Right lobe of liver (tissue), 4 donors: ENCODE data around the gene AJAP1.

Source experiments
- POLR2A ChIP-seq: fragments of 450-650 bp; IDR thresholded peaks from one replicate; pipeline ENCODE4 v1.6.1; 2017; ENCODE audit warnings: antibody characterized with exemption, mild to moderate bottlenecking
- TF ChIP-seq, protein P1 (sequence below), 4 donors: fragments of 200-600 bp in 3 of 4; fragments of 450-650 bp in 1 of 4; IDR thresholded peaks; one replicate each; pipeline versions ENCODE4 v1.5.1 to v1.8.0; 2016 to 2022; ENCODE audit warnings: antibody characterized with exemption in 4 of 4, mild to moderate bottlenecking in 2 of 4
- donor health status: DM: no; HTN: no; CAD: no.
- donor health status: DM: no; HTN: no; CAD: no.
- donor health status: DM: no; HTN: yes; CAD: no.

- TF ChIP-seq, protein P1, sequence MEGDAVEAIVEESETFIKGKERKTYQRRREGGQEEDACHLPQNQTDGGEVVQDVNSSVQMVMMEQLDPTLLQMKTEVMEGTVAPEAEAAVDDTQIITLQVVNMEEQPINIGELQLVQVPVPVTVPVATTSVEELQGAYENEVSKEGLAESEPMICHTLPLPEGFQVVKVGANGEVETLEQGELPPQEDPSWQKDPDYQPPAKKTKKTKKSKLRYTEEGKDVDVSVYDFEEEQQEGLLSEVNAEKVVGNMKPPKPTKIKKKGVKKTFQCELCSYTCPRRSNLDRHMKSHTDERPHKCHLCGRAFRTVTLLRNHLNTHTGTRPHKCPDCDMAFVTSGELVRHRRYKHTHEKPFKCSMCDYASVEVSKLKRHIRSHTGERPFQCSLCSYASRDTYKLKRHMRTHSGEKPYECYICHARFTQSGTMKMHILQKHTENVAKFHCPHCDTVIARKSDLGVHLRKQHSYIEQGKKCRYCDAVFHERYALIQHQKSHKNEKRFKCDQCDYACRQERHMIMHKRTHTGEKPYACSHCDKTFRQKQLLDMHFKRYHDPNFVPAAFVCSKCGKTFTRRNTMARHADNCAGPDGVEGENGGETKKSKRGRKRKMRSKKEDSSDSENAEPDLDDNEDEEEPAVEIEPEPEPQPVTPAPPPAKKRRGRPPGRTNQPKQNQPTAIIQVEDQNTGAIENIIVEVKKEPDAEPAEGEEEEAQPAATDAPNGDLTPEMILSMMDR (IDR thresholded peaks at IDR 0.05): no peak
- no peak for TF ChIP-seq POLR2A
These were observed 36.9 kb upstream of the AJAP1 start for GRCh38 chr1:4617506-4617905.
